Measurements from ENCODE around the gene SFXN5. TPM values are rescaled to one million over a fixed set of nuclear protein-coding genes. Genes with fewer than 3 reads are reported as not detected.

SFXN5 gene
- total RNA-seq, 1 donor from 2014 or later: 4.7 TPM

DNA sequence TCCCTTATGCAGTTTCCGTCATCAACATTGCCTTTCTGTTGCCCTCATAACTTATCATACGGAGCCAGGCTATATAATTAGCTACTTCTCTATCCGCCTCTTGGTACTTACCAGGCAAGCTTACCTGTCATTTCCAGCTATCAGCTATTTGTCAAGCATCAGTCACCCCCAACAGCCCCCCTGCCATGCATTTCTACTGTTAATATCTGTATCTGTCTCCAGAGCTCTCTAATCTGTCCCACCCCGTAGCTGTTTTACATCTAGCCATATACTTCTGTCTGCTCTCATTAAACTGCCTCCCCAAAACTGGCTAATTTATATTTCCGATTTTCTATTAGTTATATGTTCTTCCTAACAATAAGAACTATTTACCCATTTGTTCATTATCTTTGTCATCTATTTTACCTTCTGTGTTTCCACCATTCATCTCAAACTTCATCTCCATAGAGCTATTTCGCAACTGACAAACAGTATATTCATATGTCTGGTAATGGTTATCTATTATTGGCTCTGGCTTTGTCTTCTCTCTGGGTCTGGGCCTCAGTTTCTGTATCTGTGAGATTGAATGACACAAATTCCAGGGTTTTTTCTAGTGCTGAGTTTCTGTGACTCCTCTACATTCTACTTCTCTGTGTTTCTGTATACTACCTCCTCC is 144.6 kb downstream of the SFXN5 start:
- peaks cover 82 to 95% (median 92%) of the 10 kb centered on the region in 3 donors for H3K27me3 ChIP-seq (ENCODE audit: control insufficient read depth in 3 of 3, insufficient read depth in 3 of 3, low read length in 3 of 3)
- no peak overlapping the region for H3K27ac ChIP-seq (ENCODE audit: low read depth, low read length)
- no peak overlapping the region for H3K9ac ChIP-seq (ENCODE audit: low read depth in 1 of 3, low read length in 3 of 3)
- peaks cover 0 to 7% (median 3%) of the 10 kb centered on the region in 3 donors for H3K4me1 ChIP-seq (ENCODE audit: control insufficient read depth in 3 of 3, insufficient read depth in 3 of 3, low read length in 3 of 3)
- no peak overlapping the region for H3K4me3 ChIP-seq (ENCODE audit: low read length in 3 of 3)
- no peaks in the 10 kb centered on the region for H3K9me3 ChIP-seq (ENCODE audit: control insufficient read depth in 3 of 3, low read length in 3 of 3)
- no peaks in the 10 kb centered on the region for H3K36me3 ChIP-seq (ENCODE audit: control insufficient read depth in 3 of 3, insufficient read depth in 3 of 3, low read length in 3 of 3)

DNA sequence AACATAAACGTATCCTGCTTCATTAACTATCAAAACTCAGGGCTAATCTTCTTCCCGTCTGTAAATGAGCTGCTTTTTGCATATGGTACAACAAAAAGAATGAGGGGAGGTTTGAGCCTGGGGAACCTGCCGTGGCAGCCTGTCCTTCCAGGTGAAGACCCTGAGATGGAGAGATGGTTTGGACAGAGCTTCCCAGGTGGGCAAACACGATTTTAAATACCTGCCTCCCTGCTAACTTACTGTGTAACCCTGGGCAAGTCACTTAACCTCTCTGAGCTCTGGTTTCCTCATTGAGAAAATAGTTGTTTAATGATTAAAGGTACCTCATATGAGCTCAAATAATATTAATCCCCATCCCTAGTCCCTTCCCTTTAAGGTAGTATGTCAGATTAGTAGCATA is 145.1 kb downstream of the SFXN5 start:
- peaks cover 86 to 95% (median 92%) of the 10 kb centered on the region in 3 donors for H3K27me3 ChIP-seq (ENCODE audit: control insufficient read depth in 3 of 3, insufficient read depth in 3 of 3, low read length in 3 of 3)
- no peaks in the 10 kb centered on the region for H3K9me3 ChIP-seq (ENCODE audit: control insufficient read depth in 3 of 3, low read length in 3 of 3)
- no peak overlapping the region for H3K27ac ChIP-seq (ENCODE audit: low read depth, low read length)
- no peak overlapping the region for H3K4me3 ChIP-seq (ENCODE audit: low read length in 3 of 3)
- H3K4me1 ChIP-seq (ENCODE audit: control insufficient read depth in 3 of 3, insufficient read depth in 3 of 3, low read length in 3 of 3): peaks cover 0 to 7% (median 3%) of the 10 kb centered on the region in 3 donors
- H3K36me3 ChIP-seq (ENCODE audit: control insufficient read depth in 3 of 3, insufficient read depth in 3 of 3, low read length in 3 of 3): no peaks in the 10 kb centered on the region
- H3K9ac ChIP-seq (ENCODE audit: low read depth in 1 of 3, low read length in 3 of 3): no peak overlapping the region

DNA sequence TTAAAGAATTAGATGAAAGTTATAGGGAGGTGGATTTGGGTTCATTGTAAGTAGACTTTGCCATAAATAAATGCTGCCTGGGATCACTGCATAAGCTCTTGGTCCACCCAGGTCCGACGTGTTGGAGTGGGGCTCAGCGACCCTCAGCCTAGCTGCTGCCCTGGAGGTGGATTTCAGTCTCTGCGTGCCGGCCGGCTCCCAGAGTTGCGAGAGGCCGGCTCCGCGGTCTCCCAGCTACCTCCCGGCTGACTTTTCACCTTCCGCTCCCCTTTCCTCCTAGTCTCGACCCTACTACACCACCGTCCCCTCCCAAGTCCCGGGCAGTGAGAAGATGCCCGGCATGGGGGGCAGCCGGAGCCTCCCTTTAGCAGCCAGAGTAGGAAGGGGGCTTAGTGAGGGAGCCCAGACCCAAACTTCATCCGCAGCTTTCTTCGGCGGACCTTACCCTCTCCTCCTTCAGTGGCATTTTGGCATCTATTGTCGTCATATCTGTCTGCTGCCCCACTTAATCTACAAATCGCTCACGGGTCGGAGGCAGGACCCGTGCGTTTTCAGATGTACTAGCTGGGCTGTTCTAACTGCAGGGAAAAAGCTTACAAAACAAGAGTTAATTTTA is 146.1 kb downstream of the SFXN5 start:
- no peak overlapping the region for H3K9ac ChIP-seq (ENCODE audit: low read depth in 1 of 3, low read length in 3 of 3)
- H3K4me3 ChIP-seq (ENCODE audit: low read length in 3 of 3): no peak overlapping the region
- peaks cover 94 to 98% (median 97%) of the 10 kb centered on the region in 3 donors for H3K27me3 ChIP-seq (ENCODE audit: control insufficient read depth in 3 of 3, insufficient read depth in 3 of 3, low read length in 3 of 3)
- peaks cover 6 to 11% (median 8%) of the 10 kb centered on the region in 3 donors for H3K4me1 ChIP-seq (ENCODE audit: control insufficient read depth in 3 of 3, insufficient read depth in 3 of 3, low read length in 3 of 3)
- H3K36me3 ChIP-seq (ENCODE audit: control insufficient read depth in 3 of 3, insufficient read depth in 3 of 3, low read length in 3 of 3): no peaks in the 10 kb centered on the region
- no peak overlapping the region for H3K27ac ChIP-seq (ENCODE audit: low read depth, low read length)
- no peaks in the 10 kb centered on the region for H3K9me3 ChIP-seq (ENCODE audit: control insufficient read depth in 3 of 3, low read length in 3 of 3)

DNA sequence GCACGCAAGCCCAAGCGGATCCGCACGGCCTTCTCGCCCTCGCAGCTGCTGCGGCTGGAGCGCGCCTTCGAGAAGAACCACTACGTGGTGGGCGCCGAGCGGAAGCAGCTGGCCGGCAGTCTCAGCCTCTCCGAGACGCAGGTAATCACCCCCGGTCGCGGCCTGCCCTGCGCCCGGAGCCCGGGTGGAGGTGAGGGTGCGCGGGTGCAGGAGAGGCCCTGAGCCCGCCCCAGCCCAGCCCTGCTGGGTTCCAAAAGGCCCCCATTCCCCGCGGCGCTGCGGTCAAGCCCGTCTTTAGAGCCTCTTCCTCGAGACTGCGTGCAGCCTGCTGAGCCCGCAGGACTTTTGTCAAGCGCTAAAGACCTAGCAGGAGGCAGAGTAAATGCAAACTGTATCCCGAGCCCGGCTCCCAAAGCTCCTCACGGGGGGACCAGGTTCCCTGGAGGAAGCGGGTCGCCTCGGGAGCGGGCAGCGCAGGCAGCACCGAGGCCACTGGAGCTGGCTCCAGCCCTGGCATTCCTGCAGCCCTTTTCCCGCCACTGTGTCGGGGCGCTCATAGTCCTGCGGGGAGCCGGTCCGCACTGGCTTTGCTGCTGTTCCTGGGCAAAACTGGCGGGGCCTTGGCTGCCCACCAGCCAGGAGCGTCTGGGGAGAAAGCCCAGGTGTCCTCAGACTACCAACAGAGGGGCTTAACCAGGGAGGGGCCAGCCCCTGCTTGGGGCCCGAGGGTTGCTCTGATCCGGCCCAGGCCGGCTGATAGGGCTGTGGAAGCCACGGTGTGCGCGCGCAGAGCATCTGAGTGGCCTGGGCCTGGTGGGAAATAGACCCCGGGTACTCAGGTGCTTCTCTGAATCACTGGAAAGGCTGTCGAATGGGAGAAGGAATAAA is 146.9 kb downstream of the SFXN5 start:
- H3K27me3 ChIP-seq (ENCODE audit: control insufficient read depth in 3 of 3, insufficient read depth in 3 of 3, low read length in 3 of 3): peaks cover 94 to 98% (median 97%) of the 10 kb centered on the region in 3 donors
- H3K9ac ChIP-seq (ENCODE audit: low read depth in 1 of 3, low read length in 3 of 3): no peak overlapping the region
- no peaks in the 10 kb centered on the region for H3K36me3 ChIP-seq (ENCODE audit: control insufficient read depth in 3 of 3, insufficient read depth in 3 of 3, low read length in 3 of 3)
- no peak overlapping the region for H3K27ac ChIP-seq (ENCODE audit: low read depth, low read length)
- H3K4me3 ChIP-seq (ENCODE audit: low read length in 3 of 3): no peak overlapping the region
- no peaks in the 10 kb centered on the region for H3K9me3 ChIP-seq (ENCODE audit: control insufficient read depth in 3 of 3, low read length in 3 of 3)
- peaks cover 13 to 18% (median 16%) of the 10 kb centered on the region in 3 donors for H3K4me1 ChIP-seq (ENCODE audit: control insufficient read depth in 3 of 3, insufficient read depth in 3 of 3, low read length in 3 of 3)

DNA sequence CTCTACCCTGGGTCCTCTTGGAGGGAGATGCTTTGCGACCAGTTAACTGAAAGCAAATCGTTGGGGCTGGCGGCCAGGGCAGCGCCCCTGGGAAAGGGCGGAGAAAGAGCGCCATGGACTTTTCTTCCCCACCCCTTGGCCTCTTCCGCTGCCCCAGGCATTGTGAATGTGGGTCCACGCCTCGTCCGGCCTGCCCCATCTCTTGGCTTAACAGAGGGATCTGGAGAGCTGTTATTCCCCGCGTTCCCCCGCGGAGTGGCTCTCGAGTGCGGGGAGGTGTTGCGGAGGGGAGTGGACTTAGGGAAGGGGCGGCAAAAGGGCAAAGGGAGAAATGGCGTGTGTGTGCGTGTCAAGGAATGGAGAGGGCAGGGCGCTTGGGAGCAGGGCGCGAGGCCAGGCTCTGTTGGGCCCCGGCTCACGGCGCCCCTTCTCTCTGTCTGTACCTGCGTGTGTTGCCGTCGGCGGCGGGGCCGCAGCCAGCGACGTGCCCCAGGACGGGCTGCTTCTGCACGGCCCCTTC is 147.6 kb downstream of the SFXN5 start:
- no peak overlapping the region for H3K9ac ChIP-seq (ENCODE audit: low read depth in 1 of 3, low read length in 3 of 3)
- no peaks in the 10 kb centered on the region for H3K9me3 ChIP-seq (ENCODE audit: control insufficient read depth in 3 of 3, low read length in 3 of 3)
- H3K4me1 ChIP-seq (ENCODE audit: control insufficient read depth in 3 of 3, insufficient read depth in 3 of 3, low read length in 3 of 3): peaks cover 14 to 19% (median 16%) of the 10 kb centered on the region in 3 donors
- no peak overlapping the region for H3K4me3 ChIP-seq (ENCODE audit: low read length in 3 of 3)
- no peaks in the 10 kb centered on the region for H3K36me3 ChIP-seq (ENCODE audit: control insufficient read depth in 3 of 3, insufficient read depth in 3 of 3, low read length in 3 of 3)
- H3K27me3 ChIP-seq (ENCODE audit: control insufficient read depth in 3 of 3, insufficient read depth in 3 of 3, low read length in 3 of 3): peaks cover 94 to 98% (median 97%) of the 10 kb centered on the region in 3 donors
- H3K27ac ChIP-seq (ENCODE audit: low read depth, low read length): no peak overlapping the region

DNA sequence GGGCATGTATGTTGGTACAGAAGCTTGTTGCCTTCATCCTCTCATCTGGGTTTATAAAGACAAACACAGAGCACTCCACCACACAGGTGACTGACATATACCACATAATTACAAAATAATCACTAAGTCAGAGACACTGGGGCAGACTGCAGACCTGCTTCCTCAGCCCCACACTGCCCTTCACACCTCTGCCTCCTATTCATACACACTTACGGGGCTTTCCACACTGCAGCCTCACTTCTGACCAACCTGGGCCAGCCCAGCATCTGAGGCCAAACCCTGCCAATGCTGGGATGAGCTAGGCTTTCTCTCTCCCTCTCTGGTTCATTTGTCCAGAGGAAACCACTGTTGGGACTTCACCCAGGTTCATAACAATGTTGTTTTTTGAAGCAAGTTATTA is 149.7 kb downstream of the SFXN5 start:
- peaks cover 29 to 33% (median 31%) of the 10 kb centered on the region in 3 donors for H3K4me1 ChIP-seq (ENCODE audit: control insufficient read depth in 3 of 3, insufficient read depth in 3 of 3, low read length in 3 of 3)
- no peak overlapping the region for H3K4me3 ChIP-seq (ENCODE audit: low read length in 3 of 3)

DNA sequence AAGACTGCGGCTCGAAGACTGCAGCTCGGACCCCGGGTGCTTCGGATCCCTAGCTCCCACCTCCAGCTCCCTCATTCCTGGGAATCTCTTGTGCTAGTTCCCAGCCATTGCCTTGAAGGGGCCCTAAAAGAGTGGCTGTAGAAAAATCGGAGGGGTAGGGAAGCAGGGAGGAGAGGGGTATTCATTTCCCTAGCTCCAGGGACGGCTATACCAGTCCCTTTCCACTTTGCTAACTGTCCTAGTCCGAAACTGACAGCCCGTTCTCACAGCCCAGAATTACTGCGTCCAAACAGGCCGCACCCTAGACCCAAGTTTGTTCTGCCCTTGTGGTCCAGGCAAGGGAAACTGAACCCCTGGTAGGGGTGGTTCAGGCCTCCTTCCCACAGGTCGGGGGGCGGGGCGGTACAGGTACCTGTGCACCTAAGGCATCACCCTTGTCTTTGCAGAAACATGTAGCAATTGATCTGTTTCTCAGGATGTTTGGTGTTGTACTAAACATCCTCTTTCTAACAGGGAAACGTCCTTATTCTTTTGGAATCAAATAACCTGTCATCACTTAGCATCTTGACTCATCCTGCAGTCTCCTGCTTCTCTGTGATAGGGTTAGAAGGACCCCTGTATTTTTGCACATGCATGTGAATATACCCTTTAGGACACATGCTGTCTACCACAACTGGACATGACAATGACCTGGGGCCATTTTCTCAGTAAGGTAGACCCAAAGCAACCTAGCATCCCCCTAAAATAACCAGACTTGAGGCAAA is 150.2 kb downstream of the SFXN5 start:
- H3K36me3 ChIP-seq (ENCODE audit: control insufficient read depth in 3 of 3, insufficient read depth in 3 of 3, low read length in 3 of 3): no peaks in the 10 kb centered on the region
- peaks cover 86 to 94% (median 92%) of the 10 kb centered on the region in 3 donors for H3K27me3 ChIP-seq (ENCODE audit: control insufficient read depth in 3 of 3, insufficient read depth in 3 of 3, low read length in 3 of 3)
- no peak overlapping the region for H3K4me3 ChIP-seq (ENCODE audit: low read length in 3 of 3)

More for the DNA sequence above, 149.7 kb downstream of the SFXN5 start:
- no peaks in the 10 kb centered on the region for H3K9me3 ChIP-seq (ENCODE audit: control insufficient read depth in 3 of 3, low read length in 3 of 3)
- H3K27ac ChIP-seq (ENCODE audit: low read depth, low read length): no peak overlapping the region
- H3K36me3 ChIP-seq (ENCODE audit: control insufficient read depth in 3 of 3, insufficient read depth in 3 of 3, low read length in 3 of 3): no peaks in the 10 kb centered on the region
- H3K27me3 ChIP-seq (ENCODE audit: control insufficient read depth in 3 of 3, insufficient read depth in 3 of 3, low read length in 3 of 3): peaks cover 86 to 94% (median 92%) of the 10 kb centered on the region in 3 donors
- H3K9ac ChIP-seq (ENCODE audit: low read depth in 1 of 3, low read length in 3 of 3): no peak overlapping the region

DNA sequence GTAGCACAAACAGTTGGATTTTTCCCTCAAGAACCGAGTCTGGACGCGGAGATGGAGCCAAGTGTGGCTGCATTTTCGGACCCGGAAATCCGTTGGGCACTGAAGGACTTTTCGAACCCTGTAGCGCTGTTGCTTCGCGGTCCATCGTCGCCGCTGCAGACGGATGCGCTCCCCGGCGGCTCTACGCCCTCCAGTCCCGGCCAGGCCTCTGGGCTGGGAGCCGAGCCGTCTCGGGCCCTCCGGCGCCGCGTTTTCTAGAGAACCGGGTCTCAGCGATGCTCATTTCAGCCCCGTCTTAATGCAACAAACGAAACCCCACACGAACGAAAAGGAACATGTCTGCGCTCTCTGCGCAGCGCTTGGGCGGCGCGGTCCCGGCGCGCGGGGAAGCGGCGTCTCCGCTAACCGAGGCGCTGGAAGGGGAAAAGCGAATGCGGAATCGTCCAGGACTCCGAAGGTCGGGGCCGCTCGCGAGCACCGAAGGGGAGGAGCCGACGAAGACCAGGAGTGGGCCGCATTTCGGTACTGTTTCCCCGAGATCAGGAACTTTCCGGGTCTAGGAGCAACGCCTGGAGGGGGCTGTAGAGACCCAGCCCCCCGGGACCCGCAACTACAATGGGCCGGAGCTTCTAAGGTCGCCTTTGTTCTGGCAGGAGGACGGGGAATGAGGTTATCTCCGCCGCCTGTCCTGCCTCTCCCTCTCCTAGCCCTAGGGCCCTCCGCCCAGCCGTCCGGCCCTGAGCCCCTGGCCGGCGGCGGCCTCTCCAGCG is 151.0 kb downstream of the SFXN5 start:
- no peaks in the 10 kb centered on the region for H3K9me3 ChIP-seq (ENCODE audit: control insufficient read depth in 3 of 3, low read length in 3 of 3)
- no peaks in the 10 kb centered on the region for H3K36me3 ChIP-seq (ENCODE audit: control insufficient read depth in 3 of 3, insufficient read depth in 3 of 3, low read length in 3 of 3)
- H3K27ac ChIP-seq (ENCODE audit: low read depth, low read length): no peak overlapping the region
- H3K9ac ChIP-seq (ENCODE audit: low read depth in 1 of 3, low read length in 3 of 3): no peak overlapping the region
- H3K27me3 ChIP-seq (ENCODE audit: control insufficient read depth in 3 of 3, insufficient read depth in 3 of 3, low read length in 3 of 3): peaks cover 89 to 95% (median 94%) of the 10 kb centered on the region in 3 donors
- peak overlapping the region in 2 of 3 donors; percentile 38 to 41 for H3K4me3 ChIP-seq (ENCODE audit: low read length in 3 of 3)
- peaks cover 40 to 45% (median 41%) of the 10 kb centered on the region in 3 donors for H3K4me1 ChIP-seq (ENCODE audit: control insufficient read depth in 3 of 3, insufficient read depth in 3 of 3, low read length in 3 of 3)

More for the DNA sequence above, 150.2 kb downstream of the SFXN5 start:
- no peak overlapping the region for H3K27ac ChIP-seq (ENCODE audit: low read depth, low read length)
- no peak overlapping the region for H3K9ac ChIP-seq (ENCODE audit: low read depth in 1 of 3, low read length in 3 of 3)
- H3K9me3 ChIP-seq (ENCODE audit: control insufficient read depth in 3 of 3, low read length in 3 of 3): no peaks in the 10 kb centered on the region
- H3K4me1 ChIP-seq (ENCODE audit: control insufficient read depth in 3 of 3, insufficient read depth in 3 of 3, low read length in 3 of 3): peaks cover 34 to 39% (median 35%) of the 10 kb centered on the region in 3 donors

Data from skeletal muscle tissue (tissue), 4 donors.